ENCODE data around the gene DMRTC2.

The DMRTC2 gene

DNA sequence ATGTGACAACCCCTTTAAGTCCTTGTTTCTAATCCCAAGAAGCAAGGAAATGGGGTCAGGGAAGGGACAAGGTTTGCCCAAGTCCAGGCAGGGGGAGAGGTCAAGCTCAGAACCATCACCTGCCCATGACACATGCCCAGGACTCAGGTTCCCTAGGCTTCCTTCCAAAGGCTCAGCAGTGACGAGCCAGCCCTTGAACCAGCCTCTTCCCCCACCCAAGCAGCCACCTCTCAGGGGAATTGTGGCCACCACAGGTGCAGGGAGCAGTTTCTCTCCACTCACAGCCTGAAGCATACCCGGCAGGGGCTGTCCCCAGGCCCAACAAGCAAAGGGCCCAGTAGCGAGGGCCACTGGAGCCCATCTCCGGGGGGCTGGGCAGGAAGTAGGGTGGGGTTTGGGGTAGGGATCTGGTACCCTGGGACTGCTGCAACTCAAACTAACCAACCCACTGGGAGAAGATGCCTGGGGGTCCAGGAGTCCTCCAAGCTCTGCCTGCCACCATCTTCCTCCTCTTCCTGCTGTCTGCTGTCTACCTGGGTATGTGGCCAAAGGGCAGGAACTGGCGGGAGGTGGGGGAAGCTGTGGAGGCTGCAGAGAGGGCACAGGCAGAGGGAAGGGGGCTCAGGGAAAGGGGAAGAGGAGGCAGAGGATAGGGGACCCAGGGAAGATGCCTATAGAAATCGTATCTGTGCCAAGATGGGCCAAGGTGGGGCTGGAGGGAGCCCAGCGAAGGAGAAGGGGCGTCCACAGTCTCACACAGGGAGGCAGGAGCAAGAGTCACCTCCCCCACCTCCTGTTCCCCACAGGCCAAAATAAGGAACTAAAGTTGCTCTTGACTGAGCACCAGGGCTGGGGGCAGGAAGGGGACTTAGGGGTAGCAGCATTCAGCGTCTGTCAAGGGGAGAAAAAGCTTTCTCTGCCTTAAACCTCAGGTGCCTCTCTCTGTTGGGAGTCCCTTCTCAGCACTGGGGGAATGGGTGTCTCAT, 32.3 kb downstream of the DMRTC2 start, which contains the start of gene CD79A:
Gene CD79A (plus strand): TSS at position 433 of the 986 bp plus-strand sequence. CDS start 26 bp downstream, at position 459.
- no peak for DNase-seq (ENCODE audit: extremely low read depth, low read depth)
- TF ChIP-seq, protein P1, sequence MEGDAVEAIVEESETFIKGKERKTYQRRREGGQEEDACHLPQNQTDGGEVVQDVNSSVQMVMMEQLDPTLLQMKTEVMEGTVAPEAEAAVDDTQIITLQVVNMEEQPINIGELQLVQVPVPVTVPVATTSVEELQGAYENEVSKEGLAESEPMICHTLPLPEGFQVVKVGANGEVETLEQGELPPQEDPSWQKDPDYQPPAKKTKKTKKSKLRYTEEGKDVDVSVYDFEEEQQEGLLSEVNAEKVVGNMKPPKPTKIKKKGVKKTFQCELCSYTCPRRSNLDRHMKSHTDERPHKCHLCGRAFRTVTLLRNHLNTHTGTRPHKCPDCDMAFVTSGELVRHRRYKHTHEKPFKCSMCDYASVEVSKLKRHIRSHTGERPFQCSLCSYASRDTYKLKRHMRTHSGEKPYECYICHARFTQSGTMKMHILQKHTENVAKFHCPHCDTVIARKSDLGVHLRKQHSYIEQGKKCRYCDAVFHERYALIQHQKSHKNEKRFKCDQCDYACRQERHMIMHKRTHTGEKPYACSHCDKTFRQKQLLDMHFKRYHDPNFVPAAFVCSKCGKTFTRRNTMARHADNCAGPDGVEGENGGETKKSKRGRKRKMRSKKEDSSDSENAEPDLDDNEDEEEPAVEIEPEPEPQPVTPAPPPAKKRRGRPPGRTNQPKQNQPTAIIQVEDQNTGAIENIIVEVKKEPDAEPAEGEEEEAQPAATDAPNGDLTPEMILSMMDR (IDR thresholded peaks at IDR 0.05; ENCODE audit: low read depth, low read length), result no peak

DNA sequence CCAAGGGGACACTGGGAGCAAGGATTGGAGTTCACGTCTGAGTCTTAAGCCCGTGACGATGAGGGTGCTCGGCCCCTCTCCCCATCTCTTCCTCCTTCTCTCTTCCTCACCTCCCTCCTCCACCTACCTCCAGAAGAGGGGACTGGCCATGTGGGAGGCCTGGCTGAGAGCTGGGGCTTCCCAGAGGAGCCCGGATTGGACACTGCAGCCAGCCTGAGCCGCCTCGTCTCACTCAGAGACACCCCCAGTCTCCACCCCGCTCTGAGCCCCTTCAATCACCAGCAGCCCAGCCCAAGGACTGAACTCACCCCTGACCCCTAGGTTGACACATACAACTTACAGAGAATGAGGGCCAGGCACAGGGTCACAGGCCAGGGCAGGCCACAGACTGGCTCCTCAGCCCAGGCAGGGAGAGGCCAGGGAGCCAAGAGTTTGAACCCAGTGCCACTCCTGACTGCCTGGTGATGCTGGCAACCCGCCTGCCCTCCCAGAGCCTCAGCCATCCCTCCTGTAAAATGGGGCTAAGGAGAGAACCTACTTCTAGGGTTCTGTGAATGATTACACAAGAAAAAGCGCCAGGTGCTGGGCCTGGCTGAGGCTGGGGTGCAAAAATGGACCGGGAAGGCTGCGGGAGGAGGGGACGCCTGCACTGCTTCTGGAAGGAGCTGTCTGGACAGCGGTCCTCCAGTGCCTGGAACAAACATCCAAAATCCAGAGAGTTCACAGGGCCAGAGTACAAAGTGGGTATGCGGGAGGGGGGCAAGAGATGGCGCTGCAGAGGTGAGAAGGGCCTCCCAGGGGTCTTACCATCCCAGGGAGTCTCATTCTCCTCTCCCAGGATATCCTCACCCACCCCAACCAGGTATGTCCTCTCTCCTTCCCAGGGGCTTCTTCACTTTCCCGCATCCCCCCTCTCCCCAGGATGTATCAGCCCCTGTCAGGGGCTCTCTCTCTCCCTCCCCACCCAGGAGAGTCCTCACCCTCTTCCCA, 33.4 kb downstream of the DMRTC2 start:
- DNase-seq (ENCODE audit: extremely low read depth, low read depth), result no peak
- TF ChIP-seq, protein P1 (IDR thresholded peaks at IDR 0.05; ENCODE audit: low read depth, low read length), result no peak

DNA sequence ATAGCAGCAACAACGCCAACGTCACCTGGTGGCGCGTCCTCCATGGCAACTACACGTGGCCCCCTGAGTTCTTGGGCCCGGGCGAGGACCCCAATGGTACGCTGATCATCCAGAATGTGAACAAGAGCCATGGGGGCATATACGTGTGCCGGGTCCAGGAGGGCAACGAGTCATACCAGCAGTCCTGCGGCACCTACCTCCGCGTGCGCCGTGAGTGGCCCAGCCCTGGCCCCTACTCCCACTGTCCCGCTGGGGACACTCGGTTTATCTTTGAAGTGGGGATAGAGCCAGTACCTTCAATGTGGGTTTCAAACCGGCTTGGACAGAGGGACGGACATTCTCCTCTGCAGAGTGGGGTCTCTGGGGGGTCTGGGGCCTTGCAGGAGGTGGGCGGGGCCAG, 34.2 kb downstream of the DMRTC2 start:
- TF ChIP-seq, protein P1 (IDR thresholded peaks at IDR 0.05; ENCODE audit: low read depth, low read length), result no peak
- no peak for DNase-seq (ENCODE audit: extremely low read depth, low read depth)

DNA sequence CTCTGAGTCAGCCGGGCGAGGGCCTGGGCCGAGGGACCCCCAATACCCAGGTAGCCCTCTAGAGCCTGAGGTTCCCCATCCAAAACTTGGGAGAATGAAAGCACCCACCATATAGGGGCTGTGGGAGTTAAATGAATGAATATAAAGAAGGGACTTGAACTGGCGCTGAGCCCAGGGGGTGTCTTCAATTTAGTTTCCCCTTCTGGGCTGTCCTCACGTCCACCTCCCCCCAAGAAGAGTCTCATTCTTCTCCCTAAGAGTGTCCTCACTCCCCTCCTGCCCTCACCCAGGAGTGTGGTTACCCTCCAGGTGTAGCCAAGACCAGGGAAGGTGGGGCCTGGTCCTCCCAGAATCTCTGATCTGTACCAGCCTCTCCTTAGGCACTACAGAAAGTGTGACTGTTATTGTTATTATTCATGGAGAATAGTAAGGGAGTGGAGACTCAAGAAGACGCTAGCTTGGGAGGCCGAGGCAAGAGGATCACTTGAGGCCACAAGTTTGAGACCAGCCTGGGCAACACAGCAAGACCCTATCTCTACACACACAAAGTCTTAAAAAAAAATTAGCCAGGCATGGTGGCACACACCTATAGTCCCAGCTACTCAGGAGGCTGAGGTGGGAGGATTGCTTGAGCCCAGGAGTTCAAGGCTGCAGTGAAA, 35.0 kb downstream of the DMRTC2 start:
- DNase-seq (ENCODE audit: extremely low read depth, low read depth), result no peak

DNA sequence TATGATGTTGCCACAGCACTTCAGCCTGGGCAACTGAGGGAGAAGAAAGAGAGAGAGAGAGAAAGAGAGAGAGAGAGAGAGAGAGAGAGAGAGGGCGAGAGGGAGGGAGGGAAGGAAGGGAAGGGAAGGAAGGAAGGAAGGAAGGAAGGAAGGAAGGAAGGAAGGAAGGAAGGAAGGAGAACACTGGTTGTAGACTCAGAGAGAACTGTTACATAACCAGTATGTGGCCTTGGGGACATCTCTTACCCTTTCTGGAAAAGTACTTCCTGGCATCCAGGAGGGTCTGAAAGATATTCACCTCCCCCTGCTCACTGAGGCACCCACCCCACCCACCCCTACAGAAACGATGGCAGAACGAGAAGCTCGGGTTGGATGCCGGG, 35.5 kb downstream of the DMRTC2 start:
- no peak for DNase-seq (ENCODE audit: extremely low read depth, low read depth)
- TF ChIP-seq, protein P1 (IDR thresholded peaks at IDR 0.05; ENCODE audit: low read depth, low read length), result no peak

More for the DNA sequence above, 35.0 kb downstream of the DMRTC2 start:
- TF ChIP-seq, protein P1 (IDR thresholded peaks at IDR 0.05; ENCODE audit: low read depth, low read length), result no peak

DNA sequence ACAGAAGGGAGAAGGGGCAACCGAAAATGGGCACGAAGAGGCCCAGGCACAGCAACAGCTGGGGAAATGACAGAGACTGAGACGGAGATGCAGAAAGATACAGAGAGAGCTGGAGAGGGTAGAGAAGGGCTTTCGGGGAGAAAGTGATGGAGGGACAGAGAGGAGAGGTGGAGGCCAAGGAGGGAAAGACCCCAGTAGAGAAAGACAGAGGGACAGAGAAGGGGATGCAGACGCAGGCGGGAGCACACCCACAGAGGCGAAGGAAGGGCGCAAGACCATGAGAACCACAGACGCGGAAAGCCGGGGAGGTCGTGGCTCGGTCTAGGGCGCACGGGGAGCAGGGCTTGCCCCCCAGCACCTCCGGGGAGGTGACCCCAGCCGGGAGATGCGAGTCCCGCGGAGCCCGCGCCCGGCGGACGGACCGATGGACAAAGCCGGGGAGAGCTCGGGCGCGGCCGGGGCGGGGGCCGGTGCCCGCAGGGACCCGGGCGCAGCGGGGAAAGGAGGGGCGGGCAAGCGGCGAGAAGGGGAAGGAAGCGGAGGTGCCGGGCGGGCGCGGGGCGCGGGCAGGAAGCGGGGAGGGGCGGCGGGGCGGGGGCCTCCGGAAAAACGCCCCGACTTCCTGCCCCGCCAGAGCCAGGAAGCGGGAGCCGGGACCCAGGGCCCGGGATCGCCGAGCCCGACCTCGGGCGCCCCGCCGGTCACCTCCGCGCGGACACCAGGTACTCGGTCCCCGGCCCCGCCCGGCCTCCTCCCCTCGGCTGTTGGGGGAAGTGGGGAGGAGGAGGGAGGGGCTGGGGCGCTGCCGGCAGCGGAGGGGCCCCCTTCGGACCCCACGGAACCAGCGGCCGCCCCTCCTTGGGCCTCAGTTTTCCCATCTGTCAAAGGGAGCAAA, 38.0 kb downstream of the DMRTC2 start, which contains the start of gene ARHGEF1:
Gene ARHGEF1 (plus strand): TSS at position 617 of the 895 bp plus-strand sequence. CDS start 4,899 bp downstream, outside the sequence.
- TF ChIP-seq, protein P1 (IDR thresholded peaks at IDR 0.05; ENCODE audit: low read depth, low read length), result no peak
- DNase-seq (ENCODE audit: extremely low read depth, low read depth), result no peak

All from AG09319 (cell line).